SK-N-SH treated with all-trans-retinoic acid at 6 μM for 48 hours (cell line): ENCODE results near the gene TMEM201.

Experiments
- BACH2 ChIP-seq: fragments of 250-450 bp; sonication (Bioruptor Pico); IDR thresholded peaks from 2 replicates; pipeline ENCODE4 v1.9.0; 2021; ENCODE audit warnings: mild to moderate bottlenecking, borderline replicate concordance
- CREB5 ChIP-seq: fragments of 250-450 bp; sonication (Bioruptor Pico); IDR thresholded peaks from 2 replicates; pipeline ENCODE4 v1.5.1; 2020; ENCODE audit warnings: low read depth, mild to moderate bottlenecking, moderate library complexity
- CSRNP3 ChIP-seq: fragments of 250-450 bp; sonication (Bioruptor Pico); IDR thresholded peaks from 2 replicates; pipeline ENCODE4 v1.5.1; 2021; ENCODE audit warnings: mild to moderate bottlenecking, moderate library complexity
- ISL1 ChIP-seq: fragments of 250-450 bp; sonication (Bioruptor Pico); IDR thresholded peaks from 2 replicates; pipeline ENCODE4 v2.1.2; 2022; ENCODE audit warnings: mild to moderate bottlenecking, moderate library complexity
- RARB ChIP-seq: fragments of 250-450 bp; sonication (Bioruptor Pico); IDR thresholded peaks from 2 replicates; pipeline ENCODE4 v1.8.0; 2021; ENCODE audit warnings: mild to moderate bottlenecking, moderate library complexity
- SNAI2 ChIP-seq: fragments of 250-450 bp; sonication (Bioruptor Pico); IDR thresholded peaks from 2 replicates; pipeline ENCODE4 v1.5.0; 2020; ENCODE audit warnings: mild to moderate bottlenecking, moderate library complexity
- TCF4 ChIP-seq: fragments of 250-450 bp; sonication (Bioruptor Pico); IDR thresholded peaks from 2 replicates; pipeline ENCODE4 v1.8.0; 2021; ENCODE audit warnings: mild to moderate bottlenecking, moderate library complexity, borderline replicate concordance
- TOX ChIP-seq: fragments of 250-450 bp; sonication (Bioruptor Pico); IDR thresholded peaks from 2 replicates; pipeline ENCODE4 v1.8.0; 2021; ENCODE audit warnings: mild to moderate bottlenecking, moderate library complexity, borderline replicate concordance
- ZC3H10 ChIP-seq: fragments of 250-450 bp; sonication (Bioruptor Pico); IDR thresholded peaks from 2 replicates; pipeline ENCODE4 v1.5.1; 2021; ENCODE audit warnings: mild to moderate bottlenecking, moderate library complexity
- ZFP3 ChIP-seq: fragments of 250-450 bp; sonication (Bioruptor Pico); IDR thresholded peaks from 2 replicates; pipeline ENCODE4 v1.5.0; 2020; ENCODE audit warnings: mild to moderate bottlenecking, moderate library complexity
- ZNF70 ChIP-seq: fragments of 450-650 bp; formaldehyde crosslinking; IDR thresholded peaks from 2 replicates; pipeline ENCODE4 v1.5.0; 2020; ENCODE audit warnings: mild to moderate bottlenecking, moderate library complexity
- TF ChIP-seq, protein P1 (sequence below): fragments of 250-450 bp; sonication (Bioruptor Pico); IDR thresholded peaks from 2 replicates; pipeline ENCODE4 v1.5.0; 2020; ENCODE audit warnings: mild to moderate bottlenecking, moderate library complexity

- TF ChIP-seq TOX (no peak), CREB5 (CRISPR knock-in tag) (no peak), CSRNP3 (CRISPR knock-in tag) (no peak), BACH2 (no peak), ZC3H10 (CRISPR knock-in tag) (no peak), ZFP3 (CRISPR knock-in tag) (no peak), ZNF70 (CRISPR knock-in tag) (no peak), RARB (CRISPR knock-in tag) (no peak), SNAI2 (CRISPR knock-in tag) (no peak), TCF4 (CRISPR knock-in tag) (no peak), ISL1 (CRISPR knock-in tag) (no peak)
- TF ChIP-seq, protein P1, sequence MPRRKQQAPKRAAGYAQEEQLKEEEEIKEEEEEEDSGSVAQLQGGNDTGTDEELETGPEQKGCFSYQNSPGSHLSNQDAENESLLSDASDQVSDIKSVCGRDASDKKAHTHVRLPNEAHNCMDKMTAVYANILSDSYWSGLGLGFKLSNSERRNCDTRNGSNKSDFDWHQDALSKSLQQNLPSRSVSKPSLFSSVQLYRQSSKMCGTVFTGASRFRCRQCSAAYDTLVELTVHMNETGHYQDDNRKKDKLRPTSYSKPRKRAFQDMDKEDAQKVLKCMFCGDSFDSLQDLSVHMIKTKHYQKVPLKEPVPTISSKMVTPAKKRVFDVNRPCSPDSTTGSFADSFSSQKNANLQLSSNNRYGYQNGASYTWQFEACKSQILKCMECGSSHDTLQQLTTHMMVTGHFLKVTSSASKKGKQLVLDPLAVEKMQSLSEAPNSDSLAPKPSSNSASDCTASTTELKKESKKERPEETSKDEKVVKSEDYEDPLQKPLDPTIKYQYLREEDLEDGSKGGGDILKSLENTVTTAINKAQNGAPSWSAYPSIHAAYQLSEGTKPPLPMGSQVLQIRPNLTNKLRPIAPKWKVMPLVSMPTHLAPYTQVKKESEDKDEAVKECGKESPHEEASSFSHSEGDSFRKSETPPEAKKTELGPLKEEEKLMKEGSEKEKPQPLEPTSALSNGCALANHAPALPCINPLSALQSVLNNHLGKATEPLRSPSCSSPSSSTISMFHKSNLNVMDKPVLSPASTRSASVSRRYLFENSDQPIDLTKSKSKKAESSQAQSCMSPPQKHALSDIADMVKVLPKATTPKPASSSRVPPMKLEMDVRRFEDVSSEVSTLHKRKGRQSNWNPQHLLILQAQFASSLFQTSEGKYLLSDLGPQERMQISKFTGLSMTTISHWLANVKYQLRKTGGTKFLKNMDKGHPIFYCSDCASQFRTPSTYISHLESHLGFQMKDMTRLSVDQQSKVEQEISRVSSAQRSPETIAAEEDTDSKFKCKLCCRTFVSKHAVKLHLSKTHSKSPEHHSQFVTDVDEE (CRISPR knock-in tag): no peak
Observed at GRCh38 chr1:9593492-9594465, 5.1 kb downstream of the TMEM201 start.
